Measurements from ENCODE around the gene PDZRN3. TPM values are rescaled to one million over a fixed set of nuclear protein-coding genes. Genes with fewer than 3 reads are reported as not detected.

Gene PDZRN3
- total RNA-seq, 1 experiment from 2014 or later = not detected

DNA sequence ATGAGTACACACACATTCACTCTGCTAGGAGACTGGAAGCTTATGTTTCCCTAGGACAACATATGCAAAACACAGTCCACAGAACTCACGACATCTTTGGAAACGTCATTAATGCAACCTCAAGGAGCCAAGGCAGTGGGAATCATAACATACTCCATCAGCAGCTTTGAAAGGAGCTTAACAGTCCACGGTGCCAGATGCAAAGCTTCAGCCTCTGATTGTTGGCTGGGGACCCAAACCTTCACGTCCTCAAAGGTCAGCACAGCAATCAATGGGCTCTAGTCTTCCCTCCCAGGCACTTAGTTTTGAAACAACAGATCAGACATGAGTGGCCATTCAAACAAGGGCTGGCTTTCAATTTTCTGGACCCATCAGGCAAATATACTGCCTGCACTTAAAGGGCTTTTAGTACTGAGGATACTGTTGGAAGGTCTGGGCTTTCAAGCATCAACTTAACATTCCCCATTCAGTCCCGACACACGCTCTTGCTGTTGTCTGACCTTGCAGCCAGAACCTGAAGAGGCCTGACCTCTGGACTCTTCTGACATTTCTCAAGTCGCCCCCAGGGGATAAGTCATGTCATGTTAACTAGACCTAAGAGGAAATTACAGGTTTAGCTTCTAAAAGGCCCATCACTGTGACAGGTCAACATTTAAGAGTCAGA, 223.0 kb downstream of the PDZRN3 start:
- Histone ChIP-seq H3K27me3 (ENCODE audit: control insufficient read depth, insufficient read depth, low read length) (no peaks in the 10 kb centered on the region), H3K36me3 (ENCODE audit: control insufficient read depth, insufficient read depth, low read length) (no peaks in the 10 kb centered on the region), H3K4me1 (ENCODE audit: control insufficient read depth, insufficient read depth, low read length) (no peaks in the 10 kb centered on the region), H3K9me3 (ENCODE audit: control insufficient read depth, insufficient read depth, low read depth, low read length) (no peaks in the 10 kb centered on the region), H3K27ac (ENCODE audit: low read length) (no peak overlapping the region), H3K4me3 (ENCODE audit: low read depth in 2 of 2, low read length in 2 of 2) (no peak overlapping the region)
- ChIA-PET CTCF (no interaction called here), POLR2A (no interaction called here)
- ATAC-seq = no peak
- intact Hi-C loops (cut with micrococcal nuclease; ENCODE audit: unreplicated experiment) (no loop called here), in situ Hi-C loops (cut with HindIII; ENCODE audit: low pct_unique_long_range_greater_than_20kb, low sequenced_read_pairs) (no loop called here)
- no TSS peak for BruUV-seq (replicated peaks)
- no peak for DNase-seq (ENCODE audit: low read depth, low spot score)
- no peak for TF ChIP-seq REST (IDR thresholded peaks at IDR 0.05; ENCODE audit: insufficient read depth in 1 of 2, low read depth in 2 of 2, low read length in 1 of 2)

DNA sequence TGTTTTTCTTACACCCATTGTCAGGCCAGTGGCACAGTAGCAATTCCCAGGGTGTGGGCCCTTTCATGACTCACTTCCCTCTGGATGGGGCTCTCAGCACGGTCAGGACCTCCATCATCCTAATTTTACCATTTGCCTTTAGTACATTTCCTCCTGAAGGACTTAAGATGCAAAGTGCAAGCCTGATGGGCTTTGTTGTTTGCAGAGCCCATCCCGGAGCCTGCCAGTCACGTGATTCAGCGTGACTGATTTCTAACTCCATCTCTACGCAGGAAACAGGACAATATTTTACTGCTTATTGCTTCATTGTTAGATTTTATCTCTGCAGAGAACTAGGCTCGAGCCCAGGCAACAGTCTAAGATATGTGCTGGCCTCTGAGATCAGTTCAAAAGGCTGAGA, 223.7 kb downstream of the PDZRN3 start:
- no peak overlapping the region for H3K4me3 ChIP-seq (ENCODE audit: low read depth in 2 of 2, low read length in 2 of 2)
- no peak overlapping the region for H3K27ac ChIP-seq (ENCODE audit: low read length)
- DNase-seq (ENCODE audit: low read depth, low spot score) (no peak), ATAC-seq (no peak)
- no peaks in the 10 kb centered on the region for H3K4me1 ChIP-seq (ENCODE audit: control insufficient read depth, insufficient read depth, low read length)
- H3K36me3 ChIP-seq (ENCODE audit: control insufficient read depth, insufficient read depth, low read length) = no peaks in the 10 kb centered on the region
- no TSS peak for BruUV-seq (replicated peaks)
- ChIA-PET POLR2A (no interaction called here), CTCF (no interaction called here)
- H3K27me3 ChIP-seq (ENCODE audit: control insufficient read depth, insufficient read depth, low read length) = no peaks in the 10 kb centered on the region
- TF ChIP-seq CTCF (IDR thresholded peaks at IDR 0.05) (no peak), REST (IDR thresholded peaks at IDR 0.05; ENCODE audit: insufficient read depth in 1 of 2, low read depth in 2 of 2, low read length in 1 of 2) (no peak), TCF7L2 (IDR thresholded peaks at IDR 0.05; ENCODE audit: low read depth, low read length) (no peak), POLR2AphosphoS5 (IDR thresholded peaks at IDR 0.05; ENCODE audit: low read depth, low read length) (no peak), SIN3A (IDR thresholded peaks at IDR 0.05; ENCODE audit: borderline replicate concordance, insufficient read depth, low read depth, low read length) (no peak)
- in situ Hi-C loops (cut with HindIII; ENCODE audit: low pct_unique_long_range_greater_than_20kb, low sequenced_read_pairs) (no loop called here), intact Hi-C loops (cut with micrococcal nuclease; ENCODE audit: unreplicated experiment) (no loop called here)
- no peaks in the 10 kb centered on the region for H3K9me3 ChIP-seq (ENCODE audit: control insufficient read depth, insufficient read depth, low read depth, low read length)
